Measurements from ENCODE around the gene SLC15A1. TPM values are rescaled to one million over a fixed set of nuclear protein-coding genes. Genes with fewer than 3 reads are reported as not detected.

The SLC15A1 gene
- total and polyA plus RNA-seq, 11 donors: not detected

DNA sequence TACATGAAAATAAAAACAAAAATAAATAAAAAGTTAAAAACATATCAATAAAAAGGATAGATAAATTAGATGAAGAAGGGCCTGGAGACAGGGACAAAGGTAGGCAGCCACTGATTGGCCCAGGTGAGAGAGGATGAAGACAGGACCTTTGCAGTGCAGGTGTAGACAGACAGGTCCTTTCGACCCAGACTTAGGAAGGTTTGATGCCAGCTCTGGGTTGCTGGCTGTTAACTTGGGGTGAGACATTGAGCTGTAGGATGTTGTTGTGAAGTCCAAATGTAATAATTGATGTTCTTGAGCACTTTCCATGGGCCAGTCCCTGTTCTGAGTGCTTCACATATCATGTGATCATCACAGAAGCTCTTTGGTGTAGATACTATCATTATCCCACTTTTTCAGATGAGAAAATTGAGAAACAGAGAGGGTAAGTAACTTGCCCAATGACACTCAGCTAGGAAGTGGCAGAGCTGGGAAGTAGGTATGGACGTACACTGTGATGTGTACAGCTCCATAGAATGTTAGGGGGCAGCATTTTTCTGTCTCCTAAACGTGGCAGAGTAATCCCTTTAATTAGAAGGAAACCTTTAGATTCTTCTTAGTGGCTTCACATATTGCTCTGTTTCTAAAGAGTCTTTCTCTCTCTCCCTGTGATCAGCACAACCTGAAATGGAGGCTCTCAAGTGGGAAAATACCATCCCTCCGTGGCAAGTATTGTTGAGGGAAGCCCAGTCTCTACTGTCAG, 99.6 kb downstream of the SLC15A1 start:
- intact Hi-C loops (cut with DNase I): loop anchor here (1.0 to 10.0 kb wide), 13 partner anchors 56 to 508 kb away; partner anchors contain the start of genes FARP1 (in 1 of the 10) and STK24 (in 1 of the 10)
- ATAC-seq: peak in 1 of 4 donors; percentile 12

GRCh38 chr13:98652276-98652675, 100.2 kb downstream of the SLC15A1 start:
- DNase-seq: no peak
- no peak overlapping the region for H3K4me3 ChIP-seq
- TF ChIP-seq POLR2A (IDR thresholded peaks at IDR 0.05) (no peak), CTCF (IDR thresholded peaks at IDR 0.05) (no peak)
- WGBS, 4 donors: 43 to 93% (median 76%) methylated on average over 2 of the region's 2 CpGs
- intact Hi-C loops (cut with DNase I): loop anchor here (2.0 to 10.0 kb wide), 12 partner anchors 55 to 507 kb away; partner anchors contain the start of genes FARP1 (in 1 of the 10) and STK24 (in 1 of the 10)
- peaks cover 0 to 13% (median 0%) of the 10 kb centered on the region in 12 donors for H3K4me1 ChIP-seq
- ATAC-seq: no peak
- no peaks in the 10 kb centered on the region for H3K36me3 ChIP-seq
- no peaks in the 10 kb centered on the region for H3K27me3 ChIP-seq
- H3K27ac ChIP-seq: no peak overlapping the region
- no peaks in the 10 kb centered on the region for H3K9me3 ChIP-seq

More for the DNA sequence above, 99.6 kb downstream of the SLC15A1 start:
- no peak overlapping the region for H3K27ac ChIP-seq
- 44 to 46% (median 46%) methylated on average over 4 of the region's 4 CpGs for WGBS, 4 donors
- H3K9me3 ChIP-seq: no peaks in the 10 kb centered on the region
- TF ChIP-seq POLR2A (IDR thresholded peaks at IDR 0.05) (no peak), CTCF (IDR thresholded peaks at IDR 0.05) (no peak)
- no peaks in the 10 kb centered on the region for H3K36me3 ChIP-seq
- DNase-seq: no peak
- peaks cover 0 to 13% (median 0%) of the 10 kb centered on the region in 12 donors for H3K4me1 ChIP-seq
- H3K4me3 ChIP-seq: no peak overlapping the region
- no peaks in the 10 kb centered on the region for H3K27me3 ChIP-seq

DNA sequence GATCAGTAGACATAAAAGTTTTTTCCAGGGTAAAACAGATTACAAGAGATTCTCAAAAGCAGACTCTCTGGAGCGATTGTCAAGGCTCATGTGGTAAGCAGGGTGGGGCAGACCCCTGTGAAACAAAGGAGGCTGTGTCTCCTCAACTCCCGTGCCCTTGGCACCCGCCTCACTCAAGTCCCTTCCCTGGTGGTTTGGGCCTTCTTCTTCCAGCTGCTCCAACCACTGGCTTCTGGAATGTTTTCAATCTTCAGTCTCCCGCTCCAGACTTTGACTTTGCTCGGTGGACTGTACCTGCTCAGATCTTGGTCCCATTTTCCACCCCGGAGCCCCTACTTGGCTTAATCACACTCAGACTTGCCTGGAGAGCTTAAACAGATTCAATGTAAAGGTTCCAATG, 100.7 kb downstream of the SLC15A1 start:
- no peaks in the 10 kb centered on the region for H3K9me3 ChIP-seq
- intact Hi-C loops (cut with DNase I): loop anchor here (2.0 to 10.0 kb wide), 12 partner anchors 54 to 507 kb away; partner anchors contain the start of genes FARP1 (in 1 of the 10) and STK24 (in 1 of the 10)
- no peaks in the 10 kb centered on the region for H3K36me3 ChIP-seq
- H3K4me3 ChIP-seq: no peak overlapping the region
- H3K27ac ChIP-seq: no peak overlapping the region
- TF ChIP-seq POLR2A (IDR thresholded peaks at IDR 0.05) (no peak), CTCF (IDR thresholded peaks at IDR 0.05) (no peak)
- ATAC-seq (no peak), DNase-seq (no peak)
- H3K4me1 ChIP-seq: peaks cover 0 to 13% (median 0%) of the 10 kb centered on the region in 12 donors
- no peaks in the 10 kb centered on the region for H3K27me3 ChIP-seq
- WGBS, 4 donors: 78 to 93% (median 84%) methylated on average over 6 of the region's 6 CpGs

GRCh38 chr13:98650396-98651107, 101.9 kb downstream of the SLC15A1 start:
- Histone ChIP-seq H3K4me1 (peaks cover 0 to 13% (median 0%) of the 10 kb centered on the region in 12 donors), H3K4me3 (no peak overlapping the region), H3K36me3 (no peaks in the 10 kb centered on the region), H3K27ac (no peak overlapping the region), H3K27me3 (no peaks in the 10 kb centered on the region), H3K9me3 (no peaks in the 10 kb centered on the region)
- DNase-seq (no peak), ATAC-seq (no peak)
- 78 to 86% (median 81%) methylated on average over 12 of the region's 12 CpGs for WGBS, 4 donors
- intact Hi-C loops (cut with DNase I): loop anchor here in 7 of 10 donors (5.0 to 10.0 kb wide), 9 partner anchors 53 to 506 kb away; partner anchors contain the start of genes FARP1 (in 1 of the 7) and STK24 (in 1 of the 7)
- no peak for TF ChIP-seq CTCF (IDR thresholded peaks at IDR 0.05)
- no peak for TF ChIP-seq POLR2A (IDR thresholded peaks at IDR 0.05)

All from heart left ventricle (tissue), 16 donors.